H7 (cell line): ENCODE measurements around the gene AKAP6. TPM values are rescaled to one million over a fixed set of nuclear protein-coding genes. Genes with fewer than 3 reads are reported as not detected.
"Not testable (repeated sequence)": the region's sequence is repeated elsewhere in the genome, so short reads cannot be mapped to it uniquely, and the experiment has no call there.

Source experiments
- DNase-seq: peaks from one replicate; pipeline ENCODE4 v3.0.0; 2012
- H3K27me3 ChIP-seq: 2 replicates; pipeline ENCODE4 v1.6.0; 2011; ENCODE audit warnings: mild to moderate bottlenecking, low read length; ENCODE audit not compliant: control insufficient read depth, insufficient read depth
- H3K36me3 ChIP-seq: replicated peaks from 2 replicates; pipeline ENCODE4 v1.5.1; 2011; ENCODE audit warnings: low read length; ENCODE audit not compliant: control insufficient read depth, insufficient read depth
- H3K4me3 ChIP-seq: 2 replicates; pipeline ENCODE4 v1.5.1; 2011; ENCODE audit warnings: low read depth, mild to moderate bottlenecking, control low read depth, low read length, moderate library complexity; ENCODE audit not compliant: insufficient read depth
- total RNA-seq: library from RNA; depleted of rRNA; stranded (reverse); fragments of >200 nt; shearing (Covaris generic); gene quantifications from 2 replicates; pipeline ENCODE4 v1.2.3, GENCODE V29; 2014

Gene AKAP6
- total RNA-seq, 1 experiment from 2014 or later, result 0.28 TPM

DNA sequence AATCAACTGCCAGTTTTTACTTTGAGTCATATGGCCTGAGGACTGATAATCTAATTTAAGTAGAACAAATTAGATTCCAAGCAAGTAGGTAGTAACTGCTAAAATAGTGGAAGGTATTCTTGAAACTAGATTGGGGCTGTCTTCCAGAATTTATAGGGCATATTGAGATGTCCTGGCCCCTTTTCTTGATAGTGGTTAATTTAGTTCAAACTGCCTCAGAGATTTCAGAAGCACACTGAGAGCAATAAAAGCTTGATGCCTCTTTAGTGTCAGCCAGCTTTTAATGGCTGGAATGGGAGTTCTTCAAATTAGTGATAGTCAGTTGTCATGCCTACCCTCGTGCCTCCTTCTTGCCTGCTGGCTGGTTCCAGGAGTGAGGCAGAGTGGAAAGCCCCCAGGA, 120.5 kb downstream of the AKAP6 start:
- DNase-seq, result no peak
- H3K27me3 ChIP-seq, result no peaks in the 10 kb centered on the region
- H3K4me3 ChIP-seq, result no peak overlapping the region
- no peaks in the 10 kb centered on the region for H3K36me3 ChIP-seq

GRCh38 chr14:32450919-32451675, 122.0 kb downstream of the AKAP6 start:
- Histone ChIP-seq H3K36me3 (no peaks in the 10 kb centered on the region), H3K27me3 (no peaks in the 10 kb centered on the region), H3K4me3 (no peak overlapping the region)
- no peak for DNase-seq

DNA sequence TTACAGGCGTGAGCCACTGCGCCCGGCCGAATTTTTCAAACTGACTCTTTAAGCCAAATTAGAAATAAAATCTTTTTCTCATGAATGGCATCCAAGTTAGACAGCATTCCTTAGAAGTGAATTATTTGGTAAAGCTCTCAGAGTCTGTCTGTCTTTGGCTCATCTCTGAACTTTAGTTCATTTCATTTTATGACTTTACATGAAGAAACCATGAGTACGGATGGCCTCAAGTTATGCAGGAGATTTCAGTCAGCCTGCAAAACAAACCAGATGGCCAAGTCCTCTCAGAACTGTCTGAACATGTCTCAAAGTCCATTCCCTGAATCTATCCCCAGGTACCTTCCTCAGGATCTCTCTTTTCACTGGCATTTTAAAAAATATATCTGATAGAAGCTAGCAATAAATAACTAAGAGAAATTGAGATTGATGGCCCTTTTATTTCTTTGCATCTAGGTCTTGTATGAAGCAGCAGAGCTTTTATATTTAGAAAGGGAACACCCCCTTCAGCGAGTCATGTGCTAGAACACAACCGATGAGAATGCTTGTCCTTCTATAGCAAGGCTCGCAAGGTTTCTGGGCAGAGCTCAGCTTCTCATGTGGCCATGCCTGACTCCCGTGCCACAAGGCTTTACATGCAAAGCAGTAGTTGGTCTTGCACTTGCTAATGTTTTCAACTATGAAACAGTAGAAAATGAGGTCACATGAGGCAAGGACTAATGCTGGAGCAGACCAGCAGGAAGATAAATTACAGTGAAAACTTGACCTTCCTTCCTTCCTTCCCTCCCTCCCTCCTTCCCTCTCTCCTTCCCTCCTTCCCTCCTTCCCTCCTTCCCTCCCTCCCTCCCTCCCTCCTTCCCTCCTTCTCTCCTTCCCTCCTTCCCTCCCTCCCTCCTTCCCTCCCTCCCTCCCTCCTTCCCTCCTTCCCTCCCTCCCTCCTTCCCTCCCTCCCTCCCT, 125.0 kb downstream of the AKAP6 start:
- DNase-seq, result no peak
- Histone ChIP-seq H3K27me3 (no peaks in the 10 kb centered on the region), H3K4me3 (no peak overlapping the region), H3K36me3 (no peaks in the 10 kb centered on the region)

GRCh38 chr14:32457213-32457920, 128.3 kb downstream of the AKAP6 start:
- Histone ChIP-seq H3K27me3 (no peaks in the 10 kb centered on the region), H3K4me3 (no peak overlapping the region), H3K36me3 (no peaks in the 10 kb centered on the region)
- no peak for DNase-seq

- DNase-seq, result no peak
- no peaks in the 10 kb centered on the region for H3K36me3 ChIP-seq
Observed at GRCh38 chr14:32458720-32459119, 129.6 kb downstream of the AKAP6 start.

DNA sequence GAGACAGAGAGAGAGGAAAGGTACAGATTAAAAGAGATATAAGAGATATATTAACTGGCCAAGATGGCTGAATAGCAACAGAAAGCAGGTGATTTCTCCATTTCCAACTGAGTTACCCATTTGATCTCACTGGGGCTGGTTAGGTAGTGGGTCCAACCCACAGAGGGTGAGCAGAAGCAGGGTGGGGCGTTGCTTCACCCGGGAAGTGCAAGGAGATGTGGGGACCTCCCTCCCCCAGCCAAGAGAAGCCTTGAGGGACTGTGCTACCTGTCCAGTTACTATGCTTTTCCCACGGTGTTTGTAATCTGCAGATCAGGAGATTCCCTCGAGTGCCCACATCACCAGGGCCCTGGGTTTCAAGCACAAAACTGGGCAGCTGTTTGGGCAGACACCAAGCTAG, 131.2 kb downstream of the AKAP6 start:
- Histone ChIP-seq H3K27me3 (no peaks in the 10 kb centered on the region), H3K4me3 (no peak overlapping the region), H3K36me3 (no peaks in the 10 kb centered on the region)
- DNase-seq, result no peak

More at GRCh38 chr14:32458720-32459119, 129.6 kb downstream of the AKAP6 start:
- Histone ChIP-seq H3K27me3 (no peaks in the 10 kb centered on the region), H3K4me3 (no peak overlapping the region)

DNA sequence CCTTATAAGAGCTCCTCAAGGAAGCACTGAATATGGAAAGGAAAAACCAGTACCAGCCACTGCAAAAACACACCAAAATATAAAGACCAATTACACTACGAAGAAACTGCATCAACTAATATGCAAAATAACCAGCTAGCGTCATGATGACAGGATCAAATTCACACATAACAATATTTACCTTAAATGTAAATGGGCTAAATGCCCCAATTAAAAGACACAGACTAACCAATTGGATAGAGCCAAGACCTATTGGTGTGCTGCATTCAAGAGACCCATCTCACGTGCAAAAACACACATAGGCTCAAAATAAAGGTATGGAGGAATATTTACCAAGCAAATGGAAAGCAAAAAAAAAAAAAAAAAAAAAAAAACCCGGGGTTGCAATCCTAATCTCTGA, 133.5 kb downstream of the AKAP6 start:
- H3K36me3 ChIP-seq, H3K27me3 ChIP-seq, H3K4me3 ChIP-seq, DNase-seq: not testable (repeated sequence)

GRCh38 chr14:32468955-32469354, 139.9 kb downstream of the AKAP6 start:
- no peak for DNase-seq
- Histone ChIP-seq H3K36me3 (no peaks in the 10 kb centered on the region), H3K4me3 (no peak overlapping the region), H3K27me3 (no peaks in the 10 kb centered on the region)

GRCh38 chr14:32469388-32470160, 140.5 kb downstream of the AKAP6 start:
- Histone ChIP-seq H3K27me3 (no peaks in the 10 kb centered on the region), H3K4me3 (no peak overlapping the region), H3K36me3 (no peaks in the 10 kb centered on the region)
- no peak for DNase-seq

- no peak overlapping the region for H3K4me3 ChIP-seq
- no peaks in the 10 kb centered on the region for H3K27me3 ChIP-seq
- DNase-seq, result no peak
- H3K36me3 ChIP-seq, result no peaks in the 10 kb centered on the region
Observed at GRCh38 chr14:32470161-32470715, 141.1 kb downstream of the AKAP6 start.

DNA sequence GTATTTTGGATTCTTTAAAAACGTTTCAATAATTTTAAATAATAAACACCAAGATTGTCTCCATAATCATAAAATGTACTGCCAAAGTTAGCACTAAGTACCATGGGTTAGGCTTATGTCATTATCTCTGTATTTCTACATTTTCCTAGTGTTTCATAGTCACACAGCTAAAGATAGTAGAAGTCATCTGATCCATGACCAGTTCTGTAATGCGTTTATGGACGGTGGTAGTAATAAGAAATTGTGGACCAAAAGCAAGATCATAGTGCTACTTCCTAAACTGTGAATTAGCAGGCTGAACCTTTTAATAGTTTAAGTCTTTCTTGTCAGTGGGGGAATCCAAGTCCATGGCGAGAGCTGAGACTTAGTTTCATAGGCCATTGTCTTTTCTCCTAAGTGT, 142.1 kb downstream of the AKAP6 start:
- DNase-seq, result no peak
- Histone ChIP-seq H3K4me3 (no peak overlapping the region), H3K36me3 (no peaks in the 10 kb centered on the region), H3K27me3 (no peaks in the 10 kb centered on the region)

GRCh38 chr14:32472076-32472475, 143.0 kb downstream of the AKAP6 start:
- H3K36me3 ChIP-seq, result no peaks in the 10 kb centered on the region; the same call in 1 of the 2 replicates
- H3K27me3 ChIP-seq, result no peaks in the 10 kb centered on the region
- DNase-seq, result no peak
- no peak overlapping the region for H3K4me3 ChIP-seq

DNA sequence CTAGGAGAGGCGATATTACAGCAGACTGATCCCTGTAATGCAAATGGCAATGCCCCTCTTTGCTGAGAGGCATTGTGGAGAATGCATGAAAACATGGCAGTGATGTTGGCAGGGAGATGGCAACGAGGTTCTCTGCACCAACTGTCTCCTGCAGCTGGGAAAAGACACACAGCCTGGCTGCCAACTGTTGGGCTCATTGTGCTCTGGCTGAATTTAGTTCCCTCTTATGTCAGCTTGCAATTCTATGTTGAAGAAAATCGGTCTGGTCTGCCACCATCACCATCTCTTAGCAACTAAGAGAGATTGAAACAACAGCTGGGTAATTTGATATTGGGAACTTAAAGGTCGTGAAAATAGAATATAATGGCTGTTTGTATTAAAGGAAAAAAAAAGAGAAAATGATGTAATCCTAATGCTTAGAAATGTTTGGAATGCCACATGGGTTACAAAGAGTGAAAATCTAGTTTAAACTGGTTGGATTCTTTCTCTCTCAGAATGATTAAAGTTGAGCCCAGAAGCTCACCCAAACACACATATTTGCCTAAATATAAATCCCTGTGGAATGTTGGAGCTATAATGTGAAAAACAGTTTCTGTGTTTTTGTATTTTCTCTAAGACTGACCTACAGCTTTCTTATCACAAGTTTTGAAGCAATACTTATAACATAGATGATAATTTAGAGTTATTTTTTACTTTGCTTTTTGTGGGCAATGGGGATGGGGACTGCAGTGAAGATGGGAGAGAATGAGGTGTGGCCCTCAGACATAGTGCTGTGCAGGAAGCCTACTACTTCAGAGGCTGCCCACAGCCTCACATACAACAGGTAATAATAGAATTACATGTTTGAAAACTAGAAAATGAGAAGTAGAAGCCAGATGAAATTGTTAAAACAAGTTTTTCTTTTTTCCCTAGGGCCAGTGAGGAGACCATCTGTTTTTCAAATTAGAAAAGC, 143.7 kb downstream of the AKAP6 start:
- Histone ChIP-seq H3K36me3 (no peaks in the 10 kb centered on the region; the same call in 1 of the 2 replicates), H3K27me3 (no peaks in the 10 kb centered on the region), H3K4me3 (no peak overlapping the region)
- no peak for DNase-seq
